Stimulated activated CD4-positive, alpha-beta T cell treated with anti-CD3 and anti-CD28 coated beads, Interleukin-1b, Interleukin-23, amount 100 ng/mL, for 24 hours (primary cell): Measurements from ENCODE around the gene GALNT6.
A peak's percentile ranks its signal among the peaks of the same experiment; 100 is the strongest.
"Not testable (repeated sequence)": the region's sequence is repeated elsewhere in the genome, so short reads cannot be mapped to it uniquely, and the experiment has no call there.

Experiments
- DNase-seq, 4 experiments: peaks; one replicate each; pipeline ENCODE4 v3.0.0-alpha.2; 2020; ENCODE audit warnings: low read depth in 4 of 4, low spot score in 1 of 4

The GALNT6 gene

GRCh38 chr12:51360315-51360714 is 30.9 kb downstream of the GALNT6 start:
- no peak for DNase-seq

GRCh38 chr12:51359851-51360250 is 31.4 kb downstream of the GALNT6 start:
- DNase-seq, result no peak

GRCh38 chr12:51358496-51358895 is 32.7 kb downstream of the GALNT6 start:
- DNase-seq, result no peak

GRCh38 chr12:51357374-51358047 is 33.7 kb downstream of the GALNT6 start:
- DNase-seq, result peak in 1 of 4 experiments; percentile 10

- peak in 1 of 4 experiments; percentile 26 for DNase-seq
Observed at GRCh38 chr12:51351913-51352532, 39.2 kb downstream of the GALNT6 start.

GRCh38 chr12:51349026-51349425 is 42.2 kb downstream of the GALNT6 start:
- no peak for DNase-seq

- no peak for DNase-seq
Observed at GRCh38 chr12:51348116-51348515, 43.1 kb downstream of the GALNT6 start.

- DNase-seq, result no peak
Observed at GRCh38 chr12:51346581-51346980, 44.6 kb downstream of the GALNT6 start, which contains the start of gene CELA1. CELA1 (minus strand) TSS chr12:51346679; CDS start chr12:51346638, 41 bp downstream.

GRCh38 chr12:51345681-51346080 is 45.5 kb downstream of the GALNT6 start:
- DNase-seq, result no peak

- DNase-seq, result no peak
Observed at GRCh38 chr12:51343201-51343600, 48.0 kb downstream of the GALNT6 start.

GRCh38 chr12:51342416-51342815 is 48.8 kb downstream of the GALNT6 start:
- no peak for DNase-seq

GRCh38 chr12:51341251-51342007 is 49.8 kb downstream of the GALNT6 start:
- peak; percentile 38 to 56 (median 45) for DNase-seq

GRCh38 chr12:51339750-51340149 is 51.5 kb downstream of the GALNT6 start:
- no peak for DNase-seq

GRCh38 chr12:51337336-51337735 is 53.9 kb downstream of the GALNT6 start:
- not testable (repeated sequence) for DNase-seq

GRCh38 chr12:51335931-51336330 is 55.3 kb downstream of the GALNT6 start:
- no peak for DNase-seq

- no peak for DNase-seq
Observed at GRCh38 chr12:51334764-51335163, 56.4 kb downstream of the GALNT6 start.

GRCh38 chr12:51333536-51333935 is 57.7 kb downstream of the GALNT6 start:
- no peak for DNase-seq

GRCh38 chr12:51330186-51330585 is 61.0 kb downstream of the GALNT6 start:
- no peak for DNase-seq

GRCh38 chr12:51329742-51330141 is 61.5 kb downstream of the GALNT6 start:
- DNase-seq, result no peak

- DNase-seq, result no peak
Observed at GRCh38 chr12:51328587-51328986, 62.6 kb downstream of the GALNT6 start.

- no peak for DNase-seq
Observed at GRCh38 chr12:51326698-51327439, 64.3 kb downstream of the GALNT6 start.
